ENCODE data around the gene COL25A1.

- TF ChIP-seq CTCF (IDR thresholded peaks at IDR 0.05) (no peak), POLR2A (IDR thresholded peaks at IDR 0.05) (no peak), POLR2AphosphoS5 (IDR thresholded peaks at IDR 0.05) (no peak)
Measured at GRCh38 chr4:109166586-109166985, 135.9 kb downstream of the COL25A1 start.

Measured in upper lobe of left lung (tissue), 4 donors.